Urothelium cell line (cell line): ENCODE data around the gene PTTG1IP.

ENCODE experiments used
- DNase-seq: peaks from one replicate; pipeline ENCODE4 v3.0.0; 2011; ENCODE audit warnings: low spot score, mixed read lengths
- FAIRE-seq: peaks from 2 replicates; lab custom pipeline; 2011; peaks lifted over from hg19 to GRCh38; lab: Jason Lieb, UNC

The PTTG1IP gene

DNA sequence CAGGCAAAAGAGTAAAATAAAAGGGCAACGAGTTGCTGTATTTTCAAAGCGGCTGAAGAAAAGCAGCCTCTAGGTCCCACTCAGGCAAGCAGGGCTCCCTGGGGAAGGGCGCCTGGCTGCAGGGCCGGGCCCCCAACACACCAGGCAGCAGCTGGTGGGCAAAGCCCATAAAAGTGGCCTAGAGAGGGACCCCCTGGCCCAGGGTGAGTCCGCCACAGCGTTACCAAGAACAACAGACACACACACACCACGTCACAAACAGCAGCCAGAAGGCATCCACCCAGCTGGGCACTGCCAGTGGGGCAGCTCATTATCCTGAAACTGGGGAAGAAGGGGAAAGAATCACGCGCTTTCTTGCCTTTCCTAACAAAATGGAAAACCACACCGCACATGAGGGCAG lies 60.3 kb downstream of the PTTG1IP start:
- DNase-seq (no peak), FAIRE-seq (no peak)

DNA sequence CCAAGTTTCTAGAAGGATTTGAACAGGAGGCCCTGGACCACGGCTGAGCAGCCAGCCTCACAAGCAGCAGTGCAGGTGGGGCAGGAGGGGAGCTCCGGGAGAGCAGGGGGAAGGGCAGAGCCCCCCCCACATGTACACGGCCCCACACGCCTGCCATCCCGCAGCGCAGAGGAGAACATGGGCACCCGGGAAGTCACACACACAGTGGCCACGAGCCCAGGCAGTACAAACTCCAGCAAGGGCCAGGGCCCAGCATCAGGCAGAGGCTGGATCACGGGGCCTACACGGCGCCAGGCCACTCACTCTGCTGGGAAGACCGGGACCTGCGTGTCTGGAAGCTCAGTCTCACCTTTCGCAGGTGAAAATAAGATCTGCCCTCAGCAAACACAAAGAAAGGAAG lies 60.9 kb downstream of the PTTG1IP start:
- FAIRE-seq (no peak), DNase-seq (no peak)

DNA sequence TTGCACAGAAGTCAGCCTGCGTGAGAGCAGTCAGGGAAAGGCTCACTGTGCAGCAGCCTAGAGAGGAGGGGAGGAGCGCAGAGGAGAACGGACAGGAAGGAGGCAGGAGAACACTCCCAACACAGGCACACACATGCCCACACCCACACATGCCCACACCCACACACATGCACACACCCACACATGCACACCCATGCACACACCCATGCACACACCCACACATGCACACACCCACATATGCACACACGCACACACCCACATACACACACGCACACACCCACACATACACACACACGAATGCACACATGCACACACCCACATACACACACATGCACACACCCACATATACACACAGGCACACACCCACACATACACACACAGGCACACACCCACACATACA lies 62.7 kb downstream of the PTTG1IP start:
- DNase-seq (no peak), FAIRE-seq (peak; percentile 98)

DNA sequence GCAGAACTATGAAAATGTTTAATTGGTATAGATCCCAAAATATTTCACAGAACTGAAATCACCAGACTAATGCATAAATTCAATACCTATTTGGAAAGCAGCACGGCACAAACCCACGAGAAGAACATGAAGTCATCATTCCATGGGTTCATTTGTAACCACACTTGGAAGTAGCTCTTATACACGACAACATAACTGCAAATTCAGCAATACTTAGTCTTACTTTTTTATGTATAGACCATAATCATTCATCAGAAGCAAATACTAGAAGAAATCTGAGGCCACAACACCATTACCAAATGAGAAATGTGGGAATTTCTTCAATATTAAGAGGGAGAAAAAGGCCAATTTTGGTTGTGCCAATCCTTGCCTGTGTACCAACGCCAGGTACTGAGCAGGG lies 67.6 kb downstream of the PTTG1IP start:
- FAIRE-seq, result no peak
- DNase-seq, result no peak

DNA sequence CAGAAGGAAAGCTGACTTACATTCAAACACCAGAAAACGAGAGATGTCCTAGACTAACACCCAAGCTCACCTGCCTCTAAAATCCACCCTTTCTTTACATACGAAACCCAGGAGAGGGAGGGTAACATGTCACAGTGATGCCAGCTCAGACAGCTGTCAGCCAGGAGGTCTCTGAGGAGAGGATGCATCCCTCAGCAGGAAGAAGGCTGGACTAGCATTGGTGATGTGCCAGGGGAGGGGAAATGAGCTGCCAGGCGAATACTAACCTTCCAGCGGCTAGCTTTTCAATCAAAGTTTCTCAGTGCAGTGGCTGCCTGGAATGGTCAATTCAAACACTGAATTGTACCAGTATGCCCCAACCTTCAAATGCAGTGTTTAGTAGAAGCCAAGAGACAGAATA lies 68.3 kb downstream of the PTTG1IP start:
- no peak for DNase-seq

DNA sequence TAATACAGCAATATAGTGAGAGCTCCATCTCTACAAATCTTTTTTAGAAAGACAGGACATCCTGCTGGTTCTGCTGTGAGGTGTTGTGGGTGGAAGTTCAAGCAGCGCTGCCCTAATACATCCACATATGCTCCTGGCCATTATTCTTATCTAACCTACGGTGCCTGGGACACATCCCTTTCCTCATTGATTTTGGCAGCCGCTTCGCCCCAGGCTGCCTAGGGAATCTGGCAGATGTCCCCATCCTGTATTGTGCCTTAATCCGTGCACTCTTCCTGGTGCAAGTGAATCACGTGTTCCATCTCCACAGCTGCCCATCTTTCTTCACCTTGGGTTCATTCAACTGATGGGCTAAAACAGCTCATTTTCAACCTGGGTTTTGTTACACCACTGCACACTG lies 68.7 kb downstream of the PTTG1IP start:
- no peak for FAIRE-seq
- DNase-seq, result no peak

More for the DNA sequence above, 68.3 kb downstream of the PTTG1IP start:
- no peak for FAIRE-seq

DNA sequence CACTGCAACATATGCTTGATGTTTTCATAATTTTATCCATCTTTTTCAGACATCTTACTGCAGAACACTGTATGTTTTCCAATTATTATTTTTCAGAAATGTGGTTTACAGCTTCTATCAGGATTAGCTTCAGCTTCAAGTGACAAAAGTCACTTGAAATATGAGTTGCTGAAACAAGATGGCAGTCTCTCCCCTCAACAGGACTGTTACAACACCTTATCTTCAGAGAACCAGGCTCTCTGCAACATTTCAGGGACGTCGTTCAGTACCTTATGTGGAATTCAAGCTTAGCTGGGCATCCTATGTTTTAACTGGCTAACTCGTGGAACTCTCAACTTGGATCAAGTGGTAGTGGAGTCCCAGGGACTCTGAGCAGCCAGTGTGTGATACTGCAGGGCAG lies 69.8 kb downstream of the PTTG1IP start:
- DNase-seq (no peak), FAIRE-seq (no peak)

DNA sequence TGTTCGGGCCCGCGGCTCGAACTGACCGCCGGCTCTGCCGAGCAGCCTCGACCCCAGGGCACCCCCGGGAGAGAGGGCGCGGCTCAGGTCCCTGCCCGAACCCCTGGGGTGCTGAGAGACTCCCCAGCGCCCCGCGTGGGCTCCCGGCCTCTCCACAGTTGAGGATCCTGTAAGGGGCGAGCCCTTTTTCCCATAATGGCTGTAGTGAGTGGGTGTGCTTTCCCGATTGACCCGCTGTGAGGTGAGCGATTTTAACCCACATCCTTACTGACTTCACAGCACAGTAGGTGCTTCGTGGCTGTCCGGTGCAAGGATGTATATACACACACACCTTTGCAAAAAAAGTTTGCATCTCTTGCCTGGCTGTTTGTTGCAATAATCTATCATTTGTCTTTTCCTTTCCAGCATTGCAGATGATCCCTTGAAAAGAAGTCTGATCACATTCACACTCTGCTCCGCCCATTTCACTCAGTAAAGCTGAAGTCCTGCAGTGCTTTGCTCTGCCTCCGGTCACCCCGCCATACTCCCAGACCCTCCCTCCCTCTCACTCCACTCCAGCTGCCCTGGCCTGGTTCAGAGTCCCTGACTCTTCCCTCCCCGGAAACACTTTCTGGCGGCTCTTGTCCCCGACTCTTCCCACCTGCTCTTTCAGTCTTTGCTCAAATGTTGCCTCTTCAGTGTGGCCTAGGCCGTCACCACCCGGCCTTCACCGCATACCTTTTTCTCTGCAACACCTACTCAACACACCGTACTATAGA lies 70.9 kb downstream of the PTTG1IP start:
- DNase-seq (no peak), FAIRE-seq (no peak)

DNA sequence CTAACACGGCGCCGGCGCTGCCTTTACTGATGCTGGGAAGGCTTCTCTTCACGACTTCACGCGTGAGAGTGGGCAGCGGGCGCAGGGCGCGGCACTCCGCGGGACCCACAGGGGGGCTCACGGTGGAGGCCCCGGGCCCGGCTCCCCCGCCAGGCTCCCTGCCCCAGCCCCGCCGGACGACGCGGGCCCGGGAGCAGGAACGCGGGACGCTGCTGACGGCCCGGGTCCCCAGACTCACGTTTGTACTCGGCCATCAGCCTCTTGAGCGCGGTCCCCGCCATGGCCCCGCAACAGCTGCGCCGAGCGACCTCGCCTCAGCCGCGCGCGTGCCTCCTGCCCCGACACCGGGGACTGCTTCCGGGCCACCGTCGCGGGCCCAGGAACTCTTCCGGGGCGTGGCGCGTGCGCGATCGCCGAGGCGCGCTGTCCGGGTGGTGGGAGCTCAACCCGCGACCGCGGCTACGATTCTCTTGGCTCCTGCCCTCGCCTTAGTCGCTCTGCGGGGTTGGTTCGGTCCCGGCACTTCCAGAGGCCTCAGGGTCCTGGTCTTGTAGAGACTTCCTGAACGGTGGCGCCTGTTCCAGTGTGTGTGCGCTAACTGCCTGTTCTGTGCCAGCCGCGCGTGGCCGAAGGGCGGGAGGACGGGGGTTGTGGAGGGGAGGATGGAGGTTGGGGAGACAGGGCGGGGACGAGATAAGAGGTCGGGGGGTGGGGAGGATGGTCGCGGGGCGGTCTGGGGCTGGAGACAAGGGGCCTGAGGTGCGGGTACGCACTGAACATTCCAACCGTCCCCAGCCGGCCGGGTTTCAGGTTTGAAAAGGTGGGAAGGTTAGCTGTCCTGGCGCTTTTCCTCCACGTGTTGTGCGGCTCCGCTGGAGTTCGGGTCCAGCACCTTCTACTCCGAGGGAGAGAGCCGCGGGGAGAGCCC lies 71.8 kb downstream of the PTTG1IP start, which contains the start of gene UBE2G2:
Gene UBE2G2, minus strand, starts transcription at position 353 of the 928 bp plus-strand sequence. Its CDS starts 72 bp downstream, at position 281.
- DNase-seq (peak; percentile 93), FAIRE-seq (no peak)

DNA sequence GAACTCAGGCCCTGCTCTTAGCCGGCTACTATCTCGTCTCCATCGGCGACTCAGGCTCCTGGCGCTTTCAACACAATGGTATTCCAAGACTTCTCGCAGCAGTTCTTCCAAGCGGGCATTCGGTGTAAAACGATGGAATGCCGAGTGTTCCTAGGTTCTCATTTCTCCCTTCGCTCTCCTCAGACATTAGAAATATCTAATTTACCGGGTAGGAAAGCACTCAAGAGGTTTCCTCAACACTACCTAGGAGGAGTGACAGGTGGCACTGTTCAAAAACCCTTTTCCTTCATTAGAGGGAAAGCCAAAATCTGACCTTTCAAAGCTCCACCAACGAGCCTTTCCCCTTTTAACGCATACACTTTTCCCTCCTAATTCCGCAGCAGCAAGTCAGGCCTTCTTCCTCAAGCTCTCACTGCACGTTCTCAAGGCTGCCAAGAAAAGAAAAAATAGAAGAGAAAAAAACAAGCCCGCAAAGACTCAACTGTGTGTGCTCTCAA lies 72.5 kb downstream of the PTTG1IP start:
- DNase-seq (peak; percentile 46), FAIRE-seq (no peak)

DNA sequence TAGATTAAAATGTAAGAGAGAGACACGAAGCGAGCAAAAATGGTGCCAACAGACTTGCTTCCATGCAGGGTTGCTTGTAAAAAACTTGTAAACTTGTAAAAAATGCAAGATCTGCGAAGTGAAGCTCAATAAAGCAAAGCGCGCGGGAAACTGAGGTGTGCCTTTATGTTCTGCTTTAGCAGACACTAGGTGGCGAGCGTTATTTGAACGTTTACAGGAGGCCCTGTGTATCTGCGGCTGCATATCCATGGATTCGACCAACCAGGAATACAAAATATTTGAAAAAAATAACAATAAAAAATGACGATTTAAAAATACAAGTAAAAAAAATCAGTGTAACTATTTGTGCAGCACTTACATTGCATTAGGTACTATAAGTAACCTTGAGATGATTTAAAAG lies 73.4 kb downstream of the PTTG1IP start:
- no peak for DNase-seq
- no peak for FAIRE-seq

DNA sequence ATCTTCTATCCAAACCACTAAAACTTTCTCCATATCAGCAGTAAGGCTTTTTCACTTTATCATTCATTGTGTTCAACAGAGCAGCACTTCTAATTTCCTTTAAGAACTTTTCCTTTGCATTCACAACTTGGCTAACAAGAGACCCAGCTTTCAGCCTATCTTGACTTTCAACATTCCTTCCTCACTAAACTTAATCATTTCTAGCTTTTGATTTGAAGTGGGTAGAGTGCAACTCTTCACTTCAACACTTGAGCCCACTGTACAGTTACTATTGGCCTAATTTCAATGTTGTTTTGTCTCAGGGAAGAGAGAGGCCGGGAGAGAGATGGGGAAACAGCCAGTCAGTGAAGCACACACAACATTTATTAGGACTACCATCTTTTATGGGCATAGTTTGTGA lies 73.8 kb downstream of the PTTG1IP start:
- DNase-seq (no peak), FAIRE-seq (no peak)
